Lung (tissue), 12 donors: ENCODE measurements around the gene SYNDIG1L. TPM values are rescaled to one million over a fixed set of nuclear protein-coding genes. Genes with fewer than 3 reads are reported as not detected.
"Not testable (repeated sequence)": the region's sequence is repeated elsewhere in the genome, so short reads cannot be mapped to it uniquely, and the experiment has no call there.

ENCODE experiments used
- ATAC-seq: fragments of 200-7000 bp; cut with Tn5 transposase; one replicate; pipeline ENCODE4 v1.9.1; 2020; ENCODE audit warnings: moderate number of reproducible peaks; ENCODE audit not compliant: insufficient read depth, low FRiP score
- DNase-seq, 3 donors: peaks; one replicate each; pipeline ENCODE4 v3.0.0-alpha.2; 2013 to 2017
- H3K27ac ChIP-seq, 2 donors: one replicate each; pipeline ENCODE4 v1.5.1; 2013; ENCODE audit warnings: mild to moderate bottlenecking in 2 of 2, moderate library complexity in 2 of 2, control low read depth in 1 of 2, inconsistent platforms in 1 of 2, low read depth in 1 of 2, low read length in 1 of 2
- H3K27me3 ChIP-seq, 3 donors: one replicate each; pipeline ENCODE4 v1.5.1; 2013; ENCODE audit warnings: low read length in 2 of 3; ENCODE audit not compliant: control insufficient read depth in 3 of 3, insufficient read depth in 3 of 3
- H3K36me3 ChIP-seq, 4 donors: one replicate each; pipeline ENCODE4 v1.5.1; 2013; ENCODE audit warnings: low read length in 4 of 4, mild to moderate bottlenecking in 1 of 4, moderate library complexity in 1 of 4; ENCODE audit not compliant: control insufficient read depth in 4 of 4, insufficient read depth in 4 of 4
- H3K4me1 ChIP-seq, 5 donors: one replicate each; pipeline ENCODE4 v1.5.1; 2013; ENCODE audit warnings: low read length in 5 of 5, mild to moderate bottlenecking in 2 of 5, moderate library complexity in 1 of 5; ENCODE audit not compliant: control insufficient read depth in 5 of 5, insufficient read depth in 5 of 5
- H3K4me3 ChIP-seq: one replicate; pipeline ENCODE4 v1.5.1; 2013; ENCODE audit warnings: mild to moderate bottlenecking, control low read depth, moderate library complexity
- H3K9ac ChIP-seq, 2 donors: one replicate each; pipeline ENCODE4 v1.5.1; 2013; ENCODE audit warnings: low read length in 2 of 2, control low read depth in 1 of 2; ENCODE audit not compliant: insufficient read depth in 1 of 2
- H3K9me3 ChIP-seq, 4 donors: one replicate each; pipeline ENCODE4 v1.5.1; 2013; ENCODE audit warnings: low read length in 3 of 4, mild to moderate bottlenecking in 1 of 4, moderate library complexity in 1 of 4; ENCODE audit not compliant: control insufficient read depth in 4 of 4, insufficient read depth in 3 of 4
- WGBS, 2 donors: extraction: QIAGEN DNeasy Blood & Tissue Kit; methylation state at CpG; one replicate each; pipeline ENCODE4 v1.1.7; 2013; 5-methylcytosine and 5-hydroxymethylcytosine counted together
- polyA plus RNA-seq, 2 donors: library from polyadenylated mRNA; stranded (reverse); fragments of 200-250 nt; gene quantifications; one replicate each; pipeline ENCODE4 v1.2.1, GENCODE V29; 2013
- total RNA-seq, 2 donors: library from RNA; depleted of rRNA in 1 of 2; stranded (reverse); fragments of >200 nt in 1 of 2; gene quantifications; one replicate each; pipeline ENCODE4 v1.2.1, GENCODE V29; 2014 to 2021
- TF ChIP-seq, protein P1 (sequence below): IDR thresholded peaks from 2 replicates; pipeline ENCODE4 v1.5.1; 2012; ENCODE audit warnings: mild to moderate bottlenecking; ENCODE audit errors: control extremely low read depth, extremely low read depth
- donor health status: control.
- donor health status: control.
- donor health status: Bipolar disorder and iron deficiency.
- donor health status: healthy.
- donor health status: DM: yes; HTN: yes; CAD: no.

SYNDIG1L gene
- total and polyA plus RNA-seq, 4 donors: 0.39 to 1.2 (median 0.94) TPM

GRCh38 chr14:74389980-74390379 lies 36.0 kb downstream of the SYNDIG1L start:
- Histone ChIP-seq H3K9me3 (no peaks in the 10 kb centered on the region), H3K4me3 (no peak overlapping the region), H3K27ac (no peak overlapping the region), H3K4me1 (no peaks in the 10 kb centered on the region), H3K9ac (no peak overlapping the region), H3K36me3 (no peaks in the 10 kb centered on the region), H3K27me3 (no peaks in the 10 kb centered on the region)
- DNase-seq (no peak), ATAC-seq (no peak)
- WGBS, 2 donors: 79 to 80% methylated on average over 7 of the region's 7 CpGs
- TF ChIP-seq, protein P1, sequence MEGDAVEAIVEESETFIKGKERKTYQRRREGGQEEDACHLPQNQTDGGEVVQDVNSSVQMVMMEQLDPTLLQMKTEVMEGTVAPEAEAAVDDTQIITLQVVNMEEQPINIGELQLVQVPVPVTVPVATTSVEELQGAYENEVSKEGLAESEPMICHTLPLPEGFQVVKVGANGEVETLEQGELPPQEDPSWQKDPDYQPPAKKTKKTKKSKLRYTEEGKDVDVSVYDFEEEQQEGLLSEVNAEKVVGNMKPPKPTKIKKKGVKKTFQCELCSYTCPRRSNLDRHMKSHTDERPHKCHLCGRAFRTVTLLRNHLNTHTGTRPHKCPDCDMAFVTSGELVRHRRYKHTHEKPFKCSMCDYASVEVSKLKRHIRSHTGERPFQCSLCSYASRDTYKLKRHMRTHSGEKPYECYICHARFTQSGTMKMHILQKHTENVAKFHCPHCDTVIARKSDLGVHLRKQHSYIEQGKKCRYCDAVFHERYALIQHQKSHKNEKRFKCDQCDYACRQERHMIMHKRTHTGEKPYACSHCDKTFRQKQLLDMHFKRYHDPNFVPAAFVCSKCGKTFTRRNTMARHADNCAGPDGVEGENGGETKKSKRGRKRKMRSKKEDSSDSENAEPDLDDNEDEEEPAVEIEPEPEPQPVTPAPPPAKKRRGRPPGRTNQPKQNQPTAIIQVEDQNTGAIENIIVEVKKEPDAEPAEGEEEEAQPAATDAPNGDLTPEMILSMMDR: no peak

DNA sequence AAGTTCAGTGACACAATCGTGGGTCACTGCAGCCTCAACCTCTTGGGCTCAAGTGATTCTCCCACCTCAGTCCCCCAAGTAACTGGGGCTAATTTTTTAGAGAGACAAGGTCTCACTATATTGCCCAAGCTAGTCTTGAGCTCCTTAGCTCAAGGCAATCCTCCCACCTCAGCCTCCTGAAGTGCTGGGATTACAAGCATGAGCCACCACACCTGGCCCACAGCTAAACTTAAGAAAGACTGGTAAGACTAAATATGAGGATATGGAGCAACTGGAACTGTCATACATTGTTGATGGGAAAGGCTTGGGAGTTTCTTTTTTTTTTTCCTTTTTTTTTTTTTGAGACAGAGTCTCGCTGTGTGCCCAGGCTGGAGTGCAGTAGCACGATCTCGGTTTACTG lies 43.8 kb downstream of the SYNDIG1L start:
- WGBS, 2 donors: 91 to 96% methylated on average over 4 of the region's 4 CpGs
- no peak for DNase-seq

DNA sequence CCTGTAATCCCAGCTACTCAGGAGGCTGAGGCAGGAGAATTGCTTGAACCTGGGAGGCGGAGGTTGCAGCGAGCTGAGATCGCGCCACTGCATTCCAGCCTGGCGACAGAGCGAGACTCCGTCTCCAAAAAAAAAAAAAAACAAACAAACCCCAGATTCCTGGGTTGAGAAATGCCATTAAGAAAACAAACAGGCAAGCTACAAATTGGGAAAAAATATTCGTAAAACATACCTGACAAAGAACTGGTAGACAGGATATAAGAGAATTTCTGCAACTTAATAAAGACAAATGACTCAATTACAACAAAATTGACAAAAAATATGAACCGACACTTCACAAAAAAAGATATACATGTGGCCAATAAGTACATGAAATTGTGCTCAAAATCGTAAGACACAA lies 44.4 kb downstream of the SYNDIG1L start:
- not testable (repeated sequence) for DNase-seq, H3K4me1 ChIP-seq, H3K9ac ChIP-seq, H3K27ac ChIP-seq, H3K27me3 ChIP-seq, H3K36me3 ChIP-seq, H3K9me3 ChIP-seq, H3K4me3 ChIP-seq, ATAC-seq
- WGBS, 2 donors: 89 to 94% methylated on average over 10 of the region's 10 CpGs

More for the DNA sequence above, 43.8 kb downstream of the SYNDIG1L start:
- TF ChIP-seq, protein P1: no peak
- Histone ChIP-seq H3K4me1 (no peaks in the 10 kb centered on the region), H3K27me3 (no peaks in the 10 kb centered on the region), H3K9ac (no peak overlapping the region), H3K4me3 (no peak overlapping the region), H3K36me3 (no peaks in the 10 kb centered on the region), H3K9me3 (no peaks in the 10 kb centered on the region), H3K27ac (no peak overlapping the region)
- ATAC-seq: no peak

- TF ChIP-seq, protein P1: no peak
- Histone ChIP-seq H3K27ac (no peak overlapping the region), H3K4me3 (no peak overlapping the region), H3K27me3 (no peaks in the 10 kb centered on the region), H3K36me3 (no peaks in the 10 kb centered on the region), H3K4me1 (no peaks in the 10 kb centered on the region), H3K9ac (no peak overlapping the region), H3K9me3 (no peaks in the 10 kb centered on the region)
- WGBS, 2 donors: 87 to 93% methylated on average over 13 of the region's 13 CpGs
- DNase-seq (no peak), ATAC-seq (no peak)
Observed at GRCh38 chr14:74380845-74381244, 45.2 kb downstream of the SYNDIG1L start.
